Esophagus muscularis mucosa (tissue), 4 donors: ENCODE measurements around the gene PRKAG2.

Source experiments
- CTCF ChIP-seq, 3 experiments: fragments of 200-600 bp in 2 of 3; fragments of 450-650 bp in 1 of 3; sonication (generic) in 2 of 3; IDR thresholded peaks; one replicate each; pipeline ENCODE4 v1.5.1; 2017 to 2019; ENCODE audit warnings: antibody characterized with exemption in 3 of 3, mild to moderate bottlenecking in 2 of 3, moderate library complexity in 1 of 3
- EP300 ChIP-seq: sonication (generic); formaldehyde crosslinking; IDR thresholded peaks from one replicate; pipeline ENCODE4 v1.6.1; 2017; ENCODE audit warnings: antibody characterized with exemption
- POLR2A ChIP-seq: fragments of 450-650 bp; IDR thresholded peaks from one replicate; pipeline ENCODE4 v1.6.1; 2017; ENCODE audit warnings: antibody characterized with exemption, moderate library complexity, mild to moderate bottlenecking, low read depth
- POLR2AphosphoS5 ChIP-seq, 2 donors: sonication (generic); formaldehyde crosslinking; IDR thresholded peaks; one replicate each; pipeline ENCODE4 v1.6.1; 2017; ENCODE audit warnings: antibody characterized with exemption in 2 of 2

GRCh38 chr7:151827620-151828019 lies 49.3 kb downstream of the PRKAG2 start:
- TF ChIP-seq CTCF (IDR thresholded peaks at IDR 0.05) (no peak), POLR2A (no peak), POLR2AphosphoS5 (IDR thresholded peaks at IDR 0.05) (no peak), EP300 (no peak)
